HG03469 (cell line): ENCODE measurements around the gene PLOD2.

Source experiments
- ATAC-seq: cut with Tn5 transposase; IDR thresholded peaks from one replicate; pipeline ENCODE4 v1.9.1; 2021; ENCODE audit warnings: mild to moderate bottlenecking, moderate library complexity, moderate number of reproducible peaks; ENCODE audit not compliant: unreplicated experiment

PLOD2 gene

GRCh38 chr3:146160964-146161662, at the start of gene PLOD2:
PLOD2 (minus strand) TSS chr3:146161184; CDS start chr3:146160989, 195 bp downstream.
- ATAC-seq: no peak

GRCh38 chr3:146209371-146209770, 48.4 kb upstream of the PLOD2 start:
- ATAC-seq: no peak

GRCh38 chr3:146203776-146204175, 42.8 kb upstream of the PLOD2 start:
- ATAC-seq: no peak

- ATAC-seq: no peak
These were observed 39.7 kb upstream of the PLOD2 start for GRCh38 chr3:146200461-146201220.

- no peak for ATAC-seq
These were observed 38.8 kb upstream of the PLOD2 start for GRCh38 chr3:146199762-146200161.

GRCh38 chr3:146196789-146197188, 35.8 kb upstream of the PLOD2 start:
- no peak for ATAC-seq

GRCh38 chr3:146195605-146196004, 34.6 kb upstream of the PLOD2 start:
- ATAC-seq: no peak

- ATAC-seq: no peak
These were observed 34.0 kb upstream of the PLOD2 start for GRCh38 chr3:146195030-146195429.

GRCh38 chr3:146191051-146191450, 30.1 kb upstream of the PLOD2 start:
- ATAC-seq: no peak

GRCh38 chr3:146189519-146190173, 28.7 kb upstream of the PLOD2 start:
- ATAC-seq: peak; percentile 95

GRCh38 chr3:146187334-146187950, 26.5 kb upstream of the PLOD2 start:
- no peak for ATAC-seq

- ATAC-seq: no peak
These were observed 23.4 kb upstream of the PLOD2 start for GRCh38 chr3:146184241-146185015.

- no peak for ATAC-seq
These were observed 20.2 kb upstream of the PLOD2 start for GRCh38 chr3:146181216-146181615.

GRCh38 chr3:146180376-146180775, 19.4 kb upstream of the PLOD2 start:
- no peak for ATAC-seq

- no peak for ATAC-seq
These were observed 17.2 kb upstream of the PLOD2 start for GRCh38 chr3:146178006-146178689.

- no peak for ATAC-seq
These were observed 16.5 kb upstream of the PLOD2 start for GRCh38 chr3:146177519-146177918.

GRCh38 chr3:146177072-146177471, 16.1 kb upstream of the PLOD2 start:
- no peak for ATAC-seq

- ATAC-seq: no peak
These were observed 11.6 kb upstream of the PLOD2 start for GRCh38 chr3:146172586-146172985.

- no peak for ATAC-seq
These were observed 9.6 kb upstream of the PLOD2 start for GRCh38 chr3:146170591-146170990.

- no peak for ATAC-seq
These were observed 8.9 kb upstream of the PLOD2 start for GRCh38 chr3:146169891-146170290.
